Measurements from ENCODE around the gene CADPS.

Gene CADPS

GRCh38 chr3:62809369-62809768 is 65.8 kb downstream of the CADPS start:
- TF ChIP-seq SIN3A (IDR thresholded peaks at IDR 0.05; ENCODE audit: borderline replicate concordance, insufficient read depth, low read length) (no peak), TAF1 (IDR thresholded peaks at IDR 0.05; ENCODE audit: borderline replicate concordance, insufficient read depth, low read length) (no peak), FOXP2 (optimal IDR thresholded peaks at IDR 0.05; ENCODE audit: borderline replicate concordance, extremely low read depth, extremely low read length, insufficient read depth) (no peak), POLR2AphosphoS5 (IDR thresholded peaks at IDR 0.05; ENCODE audit: low read depth, low read length) (no peak)
- TF ChIP-seq, protein P1, sequence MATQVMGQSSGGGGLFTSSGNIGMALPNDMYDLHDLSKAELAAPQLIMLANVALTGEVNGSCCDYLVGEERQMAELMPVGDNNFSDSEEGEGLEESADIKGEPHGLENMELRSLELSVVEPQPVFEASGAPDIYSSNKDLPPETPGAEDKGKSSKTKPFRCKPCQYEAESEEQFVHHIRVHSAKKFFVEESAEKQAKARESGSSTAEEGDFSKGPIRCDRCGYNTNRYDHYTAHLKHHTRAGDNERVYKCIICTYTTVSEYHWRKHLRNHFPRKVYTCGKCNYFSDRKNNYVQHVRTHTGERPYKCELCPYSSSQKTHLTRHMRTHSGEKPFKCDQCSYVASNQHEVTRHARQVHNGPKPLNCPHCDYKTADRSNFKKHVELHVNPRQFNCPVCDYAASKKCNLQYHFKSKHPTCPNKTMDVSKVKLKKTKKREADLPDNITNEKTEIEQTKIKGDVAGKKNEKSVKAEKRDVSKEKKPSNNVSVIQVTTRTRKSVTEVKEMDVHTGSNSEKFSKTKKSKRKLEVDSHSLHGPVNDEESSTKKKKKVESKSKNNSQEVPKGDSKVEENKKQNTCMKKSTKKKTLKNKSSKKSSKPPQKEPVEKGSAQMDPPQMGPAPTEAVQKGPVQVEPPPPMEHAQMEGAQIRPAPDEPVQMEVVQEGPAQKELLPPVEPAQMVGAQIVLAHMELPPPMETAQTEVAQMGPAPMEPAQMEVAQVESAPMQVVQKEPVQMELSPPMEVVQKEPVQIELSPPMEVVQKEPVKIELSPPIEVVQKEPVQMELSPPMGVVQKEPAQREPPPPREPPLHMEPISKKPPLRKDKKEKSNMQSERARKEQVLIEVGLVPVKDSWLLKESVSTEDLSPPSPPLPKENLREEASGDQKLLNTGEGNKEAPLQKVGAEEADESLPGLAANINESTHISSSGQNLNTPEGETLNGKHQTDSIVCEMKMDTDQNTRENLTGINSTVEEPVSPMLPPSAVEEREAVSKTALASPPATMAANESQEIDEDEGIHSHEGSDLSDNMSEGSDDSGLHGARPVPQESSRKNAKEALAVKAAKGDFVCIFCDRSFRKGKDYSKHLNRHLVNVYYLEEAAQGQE (IDR thresholded peaks at IDR 0.05; ENCODE audit: insufficient read depth in 1 of 2, low read depth in 2 of 2, low read length in 2 of 2) = no peak

- TF ChIP-seq FOXP2 (optimal IDR thresholded peaks at IDR 0.05; ENCODE audit: borderline replicate concordance, extremely low read depth, extremely low read length, insufficient read depth) = no peak
- TF ChIP-seq SIN3A (IDR thresholded peaks at IDR 0.05; ENCODE audit: borderline replicate concordance, insufficient read depth, low read length) = no peak
- TF ChIP-seq, protein P1 (IDR thresholded peaks at IDR 0.05; ENCODE audit: insufficient read depth in 1 of 2, low read depth in 2 of 2, low read length in 2 of 2) = no peak
- TF ChIP-seq TAF1 (IDR thresholded peaks at IDR 0.05; ENCODE audit: borderline replicate concordance, insufficient read depth, low read length) = no peak
- no peak for TF ChIP-seq POLR2AphosphoS5 (IDR thresholded peaks at IDR 0.05; ENCODE audit: low read depth, low read length)
These were observed 69.5 kb downstream of the CADPS start for GRCh38 chr3:62805580-62806277.

DNA sequence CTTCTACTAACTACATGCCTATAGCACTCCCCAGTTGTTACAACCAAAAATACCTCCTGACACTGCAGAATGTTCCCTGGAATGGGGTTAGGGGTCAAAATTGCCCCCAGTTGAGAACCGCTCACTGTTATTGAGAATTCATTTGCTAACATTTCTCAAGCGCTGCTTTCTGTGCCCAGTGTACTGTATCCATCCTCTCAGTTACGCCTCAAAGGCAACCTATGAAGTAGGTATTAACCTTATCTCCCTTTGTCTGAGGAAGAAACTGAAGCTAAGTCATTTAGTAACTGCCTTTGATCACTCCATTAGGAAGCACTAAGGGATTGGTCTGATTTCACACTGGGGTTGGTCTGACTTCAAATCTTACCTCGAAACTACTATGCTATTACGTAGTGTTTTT is 70.1 kb downstream of the CADPS start:
- TF ChIP-seq TAF1 (IDR thresholded peaks at IDR 0.05; ENCODE audit: borderline replicate concordance, insufficient read depth, low read length) (no peak), POLR2AphosphoS5 (IDR thresholded peaks at IDR 0.05; ENCODE audit: low read depth, low read length) (no peak), SIN3A (IDR thresholded peaks at IDR 0.05; ENCODE audit: borderline replicate concordance, insufficient read depth, low read length) (no peak), FOXP2 (optimal IDR thresholded peaks at IDR 0.05; ENCODE audit: borderline replicate concordance, extremely low read depth, extremely low read length, insufficient read depth) (no peak)
- TF ChIP-seq, protein P1 (IDR thresholded peaks at IDR 0.05; ENCODE audit: insufficient read depth in 1 of 2, low read depth in 2 of 2, low read length in 2 of 2) = no peak

DNA sequence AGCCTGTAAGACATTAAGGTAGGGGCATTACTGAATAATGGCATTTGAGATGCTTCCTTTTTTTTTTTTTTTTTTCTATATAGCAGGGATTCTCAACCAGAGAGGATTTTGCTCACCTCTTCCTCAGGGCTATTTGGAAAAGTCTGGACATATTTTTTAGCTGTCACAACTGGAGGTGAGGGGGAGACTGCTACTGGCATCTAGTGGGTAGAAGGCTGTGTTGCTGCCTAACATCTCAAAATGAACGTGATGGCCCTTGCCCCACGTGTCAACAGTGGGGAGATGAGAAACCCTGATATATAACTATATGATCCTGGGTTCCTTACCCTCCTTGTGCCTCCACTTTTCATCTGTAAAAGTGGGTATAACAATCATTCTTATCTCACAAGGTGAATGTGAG is 71.9 kb downstream of the CADPS start:
- TF ChIP-seq, protein P1 (IDR thresholded peaks at IDR 0.05; ENCODE audit: insufficient read depth in 1 of 2, low read depth in 2 of 2, low read length in 2 of 2) = no peak
- no peak for TF ChIP-seq SIN3A (IDR thresholded peaks at IDR 0.05; ENCODE audit: borderline replicate concordance, insufficient read depth, low read length)

DNA sequence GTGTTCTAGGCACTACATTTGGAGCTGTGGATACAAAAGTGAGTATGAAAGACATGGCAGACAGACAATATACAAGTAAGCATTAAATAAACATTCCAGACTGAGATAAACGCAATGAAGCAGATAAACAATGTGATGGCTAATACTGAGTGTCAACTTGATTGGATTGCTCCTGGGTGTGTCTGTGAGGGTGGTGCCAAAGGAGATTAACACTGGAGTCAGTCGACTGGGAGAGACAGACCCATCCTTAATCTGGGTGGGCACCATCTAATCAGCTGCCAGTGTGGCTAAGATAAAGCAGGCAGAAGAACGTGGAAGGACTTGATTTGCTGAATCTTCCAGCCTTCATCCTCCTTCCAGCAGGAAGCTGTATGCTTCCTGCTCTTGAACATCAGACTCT is 77.2 kb downstream of the CADPS start:
- TF ChIP-seq, protein P1 (IDR thresholded peaks at IDR 0.05; ENCODE audit: insufficient read depth in 1 of 2, low read depth in 2 of 2, low read length in 2 of 2) = no peak
- TF ChIP-seq FOXP2 (optimal IDR thresholded peaks at IDR 0.05; ENCODE audit: borderline replicate concordance, extremely low read depth, extremely low read length, insufficient read depth) (no peak), POLR2AphosphoS5 (IDR thresholded peaks at IDR 0.05; ENCODE audit: low read depth, low read length) (no peak), TAF1 (IDR thresholded peaks at IDR 0.05; ENCODE audit: borderline replicate concordance, insufficient read depth, low read length) (no peak), SIN3A (IDR thresholded peaks at IDR 0.05; ENCODE audit: borderline replicate concordance, insufficient read depth, low read length) (no peak)

All from PFSK-1 (cell line).